ENCODE measurements around the gene IRF5. TPM values are rescaled to one million over a fixed set of nuclear protein-coding genes. Genes with fewer than 3 reads are reported as not detected.

The IRF5 gene
- total RNA-seq, 2 donors from 2014 or later: 4.9 to 15.3 TPM

DNA sequence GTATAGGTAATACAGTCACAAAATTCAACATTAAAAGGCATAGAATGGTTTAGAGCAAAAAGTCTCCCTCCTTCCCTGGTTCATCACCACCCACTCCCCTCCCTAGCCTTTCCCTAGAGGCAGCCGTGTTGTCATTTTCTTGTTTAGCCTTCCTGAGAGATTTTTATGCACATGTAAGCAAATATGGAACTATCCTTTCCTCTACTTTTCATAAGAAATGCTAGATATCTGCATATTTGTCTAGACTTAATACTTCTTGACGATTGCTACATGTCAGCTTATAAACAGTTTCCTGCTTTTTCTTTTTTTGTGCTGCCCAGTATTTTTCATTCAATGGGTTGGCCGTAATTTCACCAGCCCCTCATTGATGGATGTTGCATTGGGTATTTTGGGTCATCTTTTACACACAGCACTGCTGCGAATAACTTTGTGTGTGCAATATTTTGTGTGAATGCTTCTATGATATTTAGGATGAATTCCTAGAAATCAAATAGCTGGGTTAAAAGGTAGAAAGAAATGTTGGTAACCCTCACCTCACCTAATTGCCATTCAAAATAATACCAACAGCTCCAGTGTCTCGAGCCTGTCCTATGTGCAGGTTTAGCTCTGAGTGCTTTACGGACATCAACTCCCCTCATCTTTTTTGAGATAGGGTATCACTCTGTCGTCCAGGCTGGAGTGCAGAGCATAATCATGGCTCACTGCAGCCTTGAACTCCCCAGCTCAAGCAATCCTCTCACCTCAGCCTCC, 6.9 kb downstream of the IRF5 start:
- no peaks in the 10 kb centered on the region for H3K9me3 ChIP-seq
- H3K27me3 ChIP-seq: no peaks in the 10 kb centered on the region
- H3K36me3 ChIP-seq (replicated peaks in 1 of 2; ENCODE audit: insufficient read depth in 1 of 2, low read depth in 2 of 2): no peaks in the 10 kb centered on the region
- DNase-seq: no peak
- no peaks in the 10 kb centered on the region for H3K4me1 ChIP-seq
- 69 to 77% methylated on average over 7 of the region's 7 CpGs for WGBS, 2 donors
- TF ChIP-seq POLR2A (IDR thresholded peaks at IDR 0.05): no peak
- TF ChIP-seq, protein P1, sequence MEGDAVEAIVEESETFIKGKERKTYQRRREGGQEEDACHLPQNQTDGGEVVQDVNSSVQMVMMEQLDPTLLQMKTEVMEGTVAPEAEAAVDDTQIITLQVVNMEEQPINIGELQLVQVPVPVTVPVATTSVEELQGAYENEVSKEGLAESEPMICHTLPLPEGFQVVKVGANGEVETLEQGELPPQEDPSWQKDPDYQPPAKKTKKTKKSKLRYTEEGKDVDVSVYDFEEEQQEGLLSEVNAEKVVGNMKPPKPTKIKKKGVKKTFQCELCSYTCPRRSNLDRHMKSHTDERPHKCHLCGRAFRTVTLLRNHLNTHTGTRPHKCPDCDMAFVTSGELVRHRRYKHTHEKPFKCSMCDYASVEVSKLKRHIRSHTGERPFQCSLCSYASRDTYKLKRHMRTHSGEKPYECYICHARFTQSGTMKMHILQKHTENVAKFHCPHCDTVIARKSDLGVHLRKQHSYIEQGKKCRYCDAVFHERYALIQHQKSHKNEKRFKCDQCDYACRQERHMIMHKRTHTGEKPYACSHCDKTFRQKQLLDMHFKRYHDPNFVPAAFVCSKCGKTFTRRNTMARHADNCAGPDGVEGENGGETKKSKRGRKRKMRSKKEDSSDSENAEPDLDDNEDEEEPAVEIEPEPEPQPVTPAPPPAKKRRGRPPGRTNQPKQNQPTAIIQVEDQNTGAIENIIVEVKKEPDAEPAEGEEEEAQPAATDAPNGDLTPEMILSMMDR (IDR thresholded peaks at IDR 0.05): no peak
- H3K27ac ChIP-seq: no peak overlapping the region
- H3K4me3 ChIP-seq: no peak overlapping the region
- intact Hi-C loops (cut with DNase I): no loop called here
- ATAC-seq: no peak

DNA sequence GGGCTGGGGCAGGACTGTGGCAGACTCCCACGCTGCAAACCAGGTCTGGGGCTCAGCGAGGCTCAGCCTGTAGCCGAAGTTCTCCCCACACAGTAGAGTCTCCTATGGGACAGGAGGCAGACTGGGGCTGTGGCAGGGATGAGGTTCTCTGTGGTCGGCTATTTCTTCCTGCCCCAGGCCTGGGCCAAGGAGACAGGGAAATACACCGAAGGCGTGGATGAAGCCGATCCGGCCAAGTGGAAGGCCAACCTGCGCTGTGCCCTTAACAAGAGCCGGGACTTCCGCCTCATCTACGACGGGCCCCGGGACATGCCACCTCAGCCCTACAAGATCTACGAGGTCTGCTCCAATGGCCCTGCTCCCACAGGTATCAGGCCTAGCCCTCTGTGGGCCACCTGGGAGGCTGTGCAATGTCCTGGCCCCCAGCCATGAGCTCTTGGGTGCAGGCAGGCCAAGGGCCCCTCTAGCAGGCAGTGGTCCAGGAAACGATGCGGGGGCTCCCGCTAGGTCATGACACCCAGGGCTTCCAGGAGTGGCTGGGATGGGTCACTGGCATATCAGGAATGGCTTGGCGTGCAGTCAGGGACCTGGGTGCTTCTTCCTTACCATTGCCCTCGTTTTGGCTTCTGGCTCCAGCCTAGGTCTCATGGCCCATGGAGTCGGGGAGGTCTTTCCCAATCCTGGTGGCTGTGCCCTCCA, 8.1 kb downstream of the IRF5 start:
- no peaks in the 10 kb centered on the region for H3K27me3 ChIP-seq
- H3K4me3 ChIP-seq: no peak overlapping the region
- ATAC-seq (no peak), DNase-seq (no peak)
- no peaks in the 10 kb centered on the region for H3K4me1 ChIP-seq
- H3K9me3 ChIP-seq: no peaks in the 10 kb centered on the region
- no peak overlapping the region for H3K27ac ChIP-seq
- WGBS, 2 donors: 86% methylated on average over 21 of the region's 21 CpGs; no CpG with 5 or more reads in 1 of the 2 donors
- intact Hi-C loops (cut with DNase I): no loop called here
- H3K36me3 ChIP-seq (replicated peaks in 1 of 2; ENCODE audit: insufficient read depth in 1 of 2, low read depth in 2 of 2): no peaks in the 10 kb centered on the region
- TF ChIP-seq POLR2A (IDR thresholded peaks at IDR 0.05): no peak
- TF ChIP-seq, protein P1 (IDR thresholded peaks at IDR 0.05): no peak

DNA sequence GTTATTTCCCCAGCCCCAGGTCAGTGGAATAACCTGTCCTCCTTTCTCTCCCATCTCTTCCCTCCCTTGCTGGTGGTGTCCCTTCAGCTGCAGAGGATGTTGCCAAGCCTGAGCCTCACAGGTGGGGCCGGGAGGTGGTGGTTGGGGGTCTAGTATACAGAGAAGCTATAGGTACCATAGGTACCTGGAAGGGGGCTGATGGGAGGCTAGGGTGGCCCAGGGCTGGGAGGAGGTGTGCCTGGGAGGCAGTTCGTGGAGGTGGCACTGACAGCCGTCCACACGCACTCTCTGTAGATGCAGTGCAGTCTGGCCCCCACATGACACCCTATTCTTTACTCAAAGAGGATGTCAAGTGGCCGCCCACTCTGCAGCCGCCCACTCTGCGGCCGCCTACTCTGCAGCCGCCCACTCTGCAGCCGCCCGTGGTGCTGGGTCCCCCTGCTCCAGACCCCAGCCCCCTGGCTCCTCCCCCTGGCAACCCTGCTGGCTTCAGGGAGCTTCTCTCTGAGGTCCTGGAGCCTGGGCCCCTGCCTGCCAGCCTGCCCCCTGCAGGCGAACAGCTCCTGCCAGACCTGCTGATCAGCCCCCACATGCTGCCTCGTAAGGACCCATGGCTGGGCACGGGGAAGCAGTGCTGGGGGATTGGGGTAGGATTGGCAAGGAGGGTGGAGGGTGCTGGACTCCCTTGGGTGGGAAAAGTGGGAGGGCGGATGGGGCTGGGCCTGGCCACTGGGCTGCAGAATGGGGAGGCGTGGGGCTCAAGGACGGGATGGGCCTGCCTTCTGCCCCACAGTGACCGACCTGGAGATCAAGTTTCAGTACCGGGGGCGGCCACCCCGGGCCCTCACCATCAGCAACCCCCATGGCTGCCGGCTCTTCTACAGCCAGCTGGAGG, 9.5 kb downstream of the IRF5 start:
- no peaks in the 10 kb centered on the region for H3K4me1 ChIP-seq
- H3K4me3 ChIP-seq: no peak overlapping the region
- no peaks in the 10 kb centered on the region for H3K36me3 ChIP-seq (replicated peaks in 1 of 2; ENCODE audit: insufficient read depth in 1 of 2, low read depth in 2 of 2)
- no peak for ATAC-seq
- no peaks in the 10 kb centered on the region for H3K9me3 ChIP-seq
- H3K27ac ChIP-seq: no peak overlapping the region
- DNase-seq: no peak
- 86 to 88% methylated on average over 11 to 18 of the region's 22 CpGs for WGBS, 2 donors
- no peaks in the 10 kb centered on the region for H3K27me3 ChIP-seq
- intact Hi-C loops (cut with DNase I): no loop called here
- TF ChIP-seq POLR2A (IDR thresholded peaks at IDR 0.05): no peak
- TF ChIP-seq, protein P1 (IDR thresholded peaks at IDR 0.05): peak in 1 of 7 experiments; percentile 6

DNA sequence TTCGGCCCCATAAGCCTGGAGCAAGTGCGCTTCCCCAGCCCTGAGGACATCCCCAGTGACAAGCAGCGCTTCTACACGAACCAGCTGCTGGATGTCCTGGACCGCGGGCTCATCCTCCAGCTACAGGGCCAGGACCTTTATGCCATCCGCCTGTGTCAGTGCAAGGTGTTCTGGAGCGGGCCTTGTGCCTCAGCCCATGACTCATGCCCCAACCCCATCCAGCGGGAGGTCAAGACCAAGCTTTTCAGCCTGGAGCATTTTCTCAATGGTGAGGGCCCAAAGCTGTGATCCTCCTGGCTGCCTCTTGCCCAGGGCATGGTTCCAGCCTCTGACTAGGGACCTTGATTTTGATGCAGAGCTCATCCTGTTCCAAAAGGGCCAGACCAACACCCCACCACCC, 10.1 kb downstream of the IRF5 start:
- H3K27me3 ChIP-seq: no peaks in the 10 kb centered on the region
- TF ChIP-seq, protein P1 (IDR thresholded peaks at IDR 0.05): no peak
- TF ChIP-seq POLR2A (IDR thresholded peaks at IDR 0.05): no peak
- ATAC-seq (no peak), DNase-seq (no peak)
- no peak overlapping the region for H3K4me3 ChIP-seq
- 90% methylated on average over 8 of the region's 9 CpGs; no CpG with 5 or more reads in 1 of the 2 donors for WGBS, 2 donors
- peaks cover 0 to 2% of the 10 kb centered on the region in 2 donors for H3K36me3 ChIP-seq (replicated peaks in 1 of 2; ENCODE audit: insufficient read depth in 1 of 2, low read depth in 2 of 2)
- intact Hi-C loops (cut with DNase I): no loop called here
- H3K27ac ChIP-seq: no peak overlapping the region
- H3K9me3 ChIP-seq: no peaks in the 10 kb centered on the region
- H3K4me1 ChIP-seq: no peaks in the 10 kb centered on the region
